ENCODE measurements around the gene TMEM259. TPM values are rescaled to one million over a fixed set of nuclear protein-coding genes. Genes with fewer than 3 reads are reported as not detected.

Gene TMEM259
- total RNA-seq (100 to 1,000 TPM; 270 to 318 TPM), total RNA-seq (289 to 328 reads per million in 2 donors)

- Mint-ChIP-seq H3K27me3 (no peaks in the 10 kb centered on the region), H3K4me3 (peak within 1 kb of the TSS; percentile 95), H3K4me1 (peaks cover 29% of the 10 kb centered on the region), H3K36me3 (ENCODE audit: low read depth) (no peaks in the 10 kb centered on the region), H3K27ac (peak within 1 kb of the TSS; percentile 94)
- ATAC-seq (peak; percentile 89), DNase-seq (peak; percentile 95 to 97 (median 96))
- H3K9me3 ChIP-seq (ENCODE audit: control insufficient read depth, low read length, poor library complexity, severe bottlenecking): no peaks in the 10 kb centered on the region
Measured at GRCh38 chr19:1020868-1021425, at the start of gene TMEM259. TMEM259 (minus strand) TSS chr19:1021123; CDS start chr19:1020996, 127 bp downstream.

GRCh38 chr19:1070576-1070930 lies 49.6 kb upstream of the TMEM259 start:
- H3K4me1 Mint-ChIP-seq: peaks cover 37% of the 10 kb centered on the region
- H3K4me3 Mint-ChIP-seq: peak overlapping the region; percentile 94
- no peaks in the 10 kb centered on the region for H3K27me3 Mint-ChIP-seq
- H3K9me3 ChIP-seq (ENCODE audit: control insufficient read depth, low read length, poor library complexity, severe bottlenecking): no peaks in the 10 kb centered on the region
- DNase-seq (no peak), ATAC-seq (no peak)
- peaks cover 17% of the 10 kb centered on the region for H3K36me3 Mint-ChIP-seq (ENCODE audit: low read depth)
- H3K27ac Mint-ChIP-seq: peak overlapping the region; percentile 97

GRCh38 chr19:1069009-1069779 lies 48.3 kb upstream of the TMEM259 start:
- Mint-ChIP-seq H3K27me3 (no peaks in the 10 kb centered on the region), H3K4me3 (peak overlapping the region; percentile 94), H3K27ac (peak overlapping the region; percentile 97), H3K36me3 (ENCODE audit: low read depth) (peaks cover 17% of the 10 kb centered on the region), H3K4me1 (peaks cover 44% of the 10 kb centered on the region)
- no peaks in the 10 kb centered on the region for H3K9me3 ChIP-seq (ENCODE audit: control insufficient read depth, low read length, poor library complexity, severe bottlenecking)
- DNase-seq (peak; percentile 49 to 67 (median 52)), ATAC-seq (peak; percentile 40)

GRCh38 chr19:1068009-1069001 lies 47.4 kb upstream of the TMEM259 start:
- ATAC-seq (peak; percentile 14), DNase-seq (peak; percentile 37 to 59 (median 43))
- H3K4me1 Mint-ChIP-seq: peaks cover 45% of the 10 kb centered on the region
- H3K36me3 Mint-ChIP-seq (ENCODE audit: low read depth): peaks cover 17% of the 10 kb centered on the region
- H3K4me3 Mint-ChIP-seq: peak overlapping the region; percentile 94
- no peaks in the 10 kb centered on the region for H3K9me3 ChIP-seq (ENCODE audit: control insufficient read depth, low read length, poor library complexity, severe bottlenecking)
- peak overlapping the region; percentile 97 for H3K27ac Mint-ChIP-seq
- H3K27me3 Mint-ChIP-seq: no peaks in the 10 kb centered on the region

GRCh38 chr19:1067341-1067957 lies 46.5 kb upstream of the TMEM259 start:
- Mint-ChIP-seq H3K4me1 (peaks cover 42% of the 10 kb centered on the region), H3K27me3 (no peaks in the 10 kb centered on the region), H3K36me3 (ENCODE audit: low read depth) (peaks cover 14% of the 10 kb centered on the region), H3K27ac (peak overlapping the region; percentile 97), H3K4me3 (peak overlapping the region; percentile 94)
- no peaks in the 10 kb centered on the region for H3K9me3 ChIP-seq (ENCODE audit: control insufficient read depth, low read length, poor library complexity, severe bottlenecking)
- DNase-seq: peak; percentile 69 to 77 (median 76)
- ATAC-seq: peak; percentile 71

- Mint-ChIP-seq H3K27ac (peak within 1 kb of the TSS; percentile 97), H3K4me3 (peak within 1 kb of the TSS; percentile 94), H3K27me3 (no peaks in the 10 kb centered on the region), H3K36me3 (ENCODE audit: low read depth) (peaks cover 12% of the 10 kb centered on the region), H3K4me1 (peaks cover 39% of the 10 kb centered on the region)
- peak; percentile 72 to 83 (median 81) for DNase-seq
- H3K9me3 ChIP-seq (ENCODE audit: control insufficient read depth, low read length, poor library complexity, severe bottlenecking): no peaks in the 10 kb centered on the region
- peak; percentile 62 for ATAC-seq
Measured at GRCh38 chr19:1066748-1067340, 45.9 kb upstream of the TMEM259 start, which contains the start of gene ARHGAP45. ARHGAP45 (plus strand) TSS chr19:1067167; CDS start chr19:1067406, 239 bp downstream.

- peak overlapping the region; percentile 97 for H3K27ac Mint-ChIP-seq
- peak in 1 of 3 donors; percentile 7 for DNase-seq
Measured at GRCh38 chr19:1066251-1066747, 45.4 kb upstream of the TMEM259 start.

GRCh38 chr19:1065606-1066109 lies 44.7 kb upstream of the TMEM259 start:
- H3K27me3 Mint-ChIP-seq: no peaks in the 10 kb centered on the region
- peak overlapping the region; percentile 94 for H3K4me3 Mint-ChIP-seq
- peaks cover 37% of the 10 kb centered on the region for H3K4me1 Mint-ChIP-seq
- ATAC-seq (no peak), DNase-seq (peak in 1 of 3 donors; percentile 7)
- no peaks in the 10 kb centered on the region for H3K9me3 ChIP-seq (ENCODE audit: control insufficient read depth, low read length, poor library complexity, severe bottlenecking)
- H3K36me3 Mint-ChIP-seq (ENCODE audit: low read depth): peaks cover 10% of the 10 kb centered on the region
- peak overlapping the region; percentile 97 for H3K27ac Mint-ChIP-seq

More at GRCh38 chr19:1066251-1066747, 45.4 kb upstream of the TMEM259 start:
- Mint-ChIP-seq H3K27me3 (no peaks in the 10 kb centered on the region), H3K4me1 (peaks cover 37% of the 10 kb centered on the region), H3K36me3 (ENCODE audit: low read depth) (peaks cover 10% of the 10 kb centered on the region), H3K4me3 (peak overlapping the region; percentile 94)
- no peak for ATAC-seq
- no peaks in the 10 kb centered on the region for H3K9me3 ChIP-seq (ENCODE audit: control insufficient read depth, low read length, poor library complexity, severe bottlenecking)

GRCh38 chr19:1064661-1065605 lies 44.0 kb upstream of the TMEM259 start:
- H3K9me3 ChIP-seq (ENCODE audit: control insufficient read depth, low read length, poor library complexity, severe bottlenecking): no peaks in the 10 kb centered on the region
- Mint-ChIP-seq H3K27ac (peak overlapping the region; percentile 97), H3K27me3 (no peaks in the 10 kb centered on the region), H3K4me3 (peak overlapping the region; percentile 94), H3K36me3 (ENCODE audit: low read depth) (peaks cover 10% of the 10 kb centered on the region), H3K4me1 (peaks cover 37% of the 10 kb centered on the region)
- peak; percentile 57 to 74 (median 60) for DNase-seq
- peak; percentile 37 for ATAC-seq

- Mint-ChIP-seq H3K36me3 (ENCODE audit: low read depth) (peaks cover 6% of the 10 kb centered on the region), H3K27me3 (no peaks in the 10 kb centered on the region), H3K27ac (peak overlapping the region; percentile 97), H3K4me3 (no peak overlapping the region), H3K4me1 (peaks cover 33% of the 10 kb centered on the region)
- no peaks in the 10 kb centered on the region for H3K9me3 ChIP-seq (ENCODE audit: control insufficient read depth, low read length, poor library complexity, severe bottlenecking)
- peak in 1 of 3 donors; percentile 10 for DNase-seq
- no peak for ATAC-seq
Measured at GRCh38 chr19:1063909-1064660, 43.2 kb upstream of the TMEM259 start.
